Measurements from ENCODE around the gene RFTN2. TPM values are rescaled to one million over a fixed set of nuclear protein-coding genes. Genes with fewer than 3 reads are reported as not detected.

RFTN2 gene
- total RNA-seq, 1 experiment from 2014 or later: not detected

- no peaks in the 10 kb centered on the region for H3K9me3 ChIP-seq (ENCODE audit: control insufficient read depth, insufficient read depth, low read depth, low read length)
- BruUV-seq (replicated peaks): no TSS peak
- intact Hi-C loops (cut with micrococcal nuclease; ENCODE audit: unreplicated experiment): no loop called here
- no peak overlapping the region for H3K27ac ChIP-seq (ENCODE audit: low read length)
- H3K4me1 ChIP-seq (ENCODE audit: control insufficient read depth, insufficient read depth, low read length): no peaks in the 10 kb centered on the region
- in situ Hi-C loops (cut with HindIII; ENCODE audit: low pct_unique_long_range_greater_than_20kb, low sequenced_read_pairs): no loop called here
- no peaks in the 10 kb centered on the region for H3K27me3 ChIP-seq (ENCODE audit: control insufficient read depth, insufficient read depth, low read length)
- H3K4me3 ChIP-seq (ENCODE audit: low read depth in 2 of 2, low read length in 2 of 2): no peak overlapping the region
- no peak for DNase-seq (ENCODE audit: low read depth, low spot score)
- TF ChIP-seq SIN3A (IDR thresholded peaks at IDR 0.05; ENCODE audit: borderline replicate concordance, insufficient read depth, low read depth, low read length) (no peak), REST (IDR thresholded peaks at IDR 0.05; ENCODE audit: insufficient read depth in 1 of 2, low read depth in 2 of 2, low read length in 1 of 2) (no peak)
- H3K36me3 ChIP-seq (ENCODE audit: control insufficient read depth, insufficient read depth, low read length): no peaks in the 10 kb centered on the region
- ATAC-seq: no peak
- ChIA-PET CTCF (no interaction called here), POLR2A (no interaction called here)
Observed at GRCh38 chr2:197672371-197672893, 3.0 kb downstream of the RFTN2 start.

DNA sequence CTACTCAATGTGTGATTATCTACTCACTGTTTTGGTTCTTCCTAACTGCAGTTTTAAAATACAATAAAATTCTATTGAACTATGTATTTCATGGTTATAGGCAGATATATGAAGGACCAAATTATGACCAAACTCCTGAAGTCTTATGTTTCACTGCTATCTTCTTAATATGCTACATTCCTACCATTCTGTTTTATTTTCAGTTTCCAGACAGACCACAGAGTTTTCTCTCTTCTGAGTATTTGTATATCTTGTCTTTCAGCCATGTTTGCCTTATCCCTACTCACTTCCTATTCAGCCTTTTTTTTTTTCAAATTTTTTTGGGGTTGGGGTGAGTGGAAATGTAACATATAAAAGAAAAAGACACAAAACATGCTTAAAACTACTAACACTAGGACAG is 6.3 kb downstream of the RFTN2 start:
- CTCF ChIA-PET: no interaction called here
- in situ Hi-C loops (cut with HindIII; ENCODE audit: low pct_unique_long_range_greater_than_20kb, low sequenced_read_pairs) (no loop called here), intact Hi-C loops (cut with micrococcal nuclease; ENCODE audit: unreplicated experiment) (no loop called here)
- DNase-seq (ENCODE audit: low read depth, low spot score) (no peak), ATAC-seq (no peak)
- Histone ChIP-seq H3K4me1 (ENCODE audit: control insufficient read depth, insufficient read depth, low read length) (no peaks in the 10 kb centered on the region), H3K36me3 (ENCODE audit: control insufficient read depth, insufficient read depth, low read length) (no peaks in the 10 kb centered on the region), H3K27ac (ENCODE audit: low read length) (no peak overlapping the region), H3K4me3 (ENCODE audit: low read depth in 2 of 2, low read length in 2 of 2) (no peak overlapping the region), H3K27me3 (ENCODE audit: control insufficient read depth, insufficient read depth, low read length) (no peaks in the 10 kb centered on the region), H3K9me3 (ENCODE audit: control insufficient read depth, insufficient read depth, low read depth, low read length) (no peaks in the 10 kb centered on the region)
- POLR2A ChIA-PET: no interaction called here
- TF ChIP-seq REST (IDR thresholded peaks at IDR 0.05; ENCODE audit: insufficient read depth in 1 of 2, low read depth in 2 of 2, low read length in 1 of 2) (no peak), TCF7L2 (IDR thresholded peaks at IDR 0.05; ENCODE audit: low read depth, low read length) (no peak), SIN3A (IDR thresholded peaks at IDR 0.05; ENCODE audit: borderline replicate concordance, insufficient read depth, low read depth, low read length) (no peak), POLR2AphosphoS5 (IDR thresholded peaks at IDR 0.05; ENCODE audit: low read depth, low read length) (no peak)
- TF ChIP-seq, protein P1, sequence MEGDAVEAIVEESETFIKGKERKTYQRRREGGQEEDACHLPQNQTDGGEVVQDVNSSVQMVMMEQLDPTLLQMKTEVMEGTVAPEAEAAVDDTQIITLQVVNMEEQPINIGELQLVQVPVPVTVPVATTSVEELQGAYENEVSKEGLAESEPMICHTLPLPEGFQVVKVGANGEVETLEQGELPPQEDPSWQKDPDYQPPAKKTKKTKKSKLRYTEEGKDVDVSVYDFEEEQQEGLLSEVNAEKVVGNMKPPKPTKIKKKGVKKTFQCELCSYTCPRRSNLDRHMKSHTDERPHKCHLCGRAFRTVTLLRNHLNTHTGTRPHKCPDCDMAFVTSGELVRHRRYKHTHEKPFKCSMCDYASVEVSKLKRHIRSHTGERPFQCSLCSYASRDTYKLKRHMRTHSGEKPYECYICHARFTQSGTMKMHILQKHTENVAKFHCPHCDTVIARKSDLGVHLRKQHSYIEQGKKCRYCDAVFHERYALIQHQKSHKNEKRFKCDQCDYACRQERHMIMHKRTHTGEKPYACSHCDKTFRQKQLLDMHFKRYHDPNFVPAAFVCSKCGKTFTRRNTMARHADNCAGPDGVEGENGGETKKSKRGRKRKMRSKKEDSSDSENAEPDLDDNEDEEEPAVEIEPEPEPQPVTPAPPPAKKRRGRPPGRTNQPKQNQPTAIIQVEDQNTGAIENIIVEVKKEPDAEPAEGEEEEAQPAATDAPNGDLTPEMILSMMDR (IDR thresholded peaks at IDR 0.05): no peak
- BruUV-seq (replicated peaks): no TSS peak
